ENCODE data around the gene CWC25. TPM values are rescaled to one million over a fixed set of nuclear protein-coding genes. Genes with fewer than 3 reads are reported as not detected.

CWC25 gene
- total and polyA plus RNA-seq, 2 of the 13 experiments (the other 11 are each of a cell fraction or from before 2014, with no cell fraction given), result 15.6 to 22.7 TPM

DNA sequence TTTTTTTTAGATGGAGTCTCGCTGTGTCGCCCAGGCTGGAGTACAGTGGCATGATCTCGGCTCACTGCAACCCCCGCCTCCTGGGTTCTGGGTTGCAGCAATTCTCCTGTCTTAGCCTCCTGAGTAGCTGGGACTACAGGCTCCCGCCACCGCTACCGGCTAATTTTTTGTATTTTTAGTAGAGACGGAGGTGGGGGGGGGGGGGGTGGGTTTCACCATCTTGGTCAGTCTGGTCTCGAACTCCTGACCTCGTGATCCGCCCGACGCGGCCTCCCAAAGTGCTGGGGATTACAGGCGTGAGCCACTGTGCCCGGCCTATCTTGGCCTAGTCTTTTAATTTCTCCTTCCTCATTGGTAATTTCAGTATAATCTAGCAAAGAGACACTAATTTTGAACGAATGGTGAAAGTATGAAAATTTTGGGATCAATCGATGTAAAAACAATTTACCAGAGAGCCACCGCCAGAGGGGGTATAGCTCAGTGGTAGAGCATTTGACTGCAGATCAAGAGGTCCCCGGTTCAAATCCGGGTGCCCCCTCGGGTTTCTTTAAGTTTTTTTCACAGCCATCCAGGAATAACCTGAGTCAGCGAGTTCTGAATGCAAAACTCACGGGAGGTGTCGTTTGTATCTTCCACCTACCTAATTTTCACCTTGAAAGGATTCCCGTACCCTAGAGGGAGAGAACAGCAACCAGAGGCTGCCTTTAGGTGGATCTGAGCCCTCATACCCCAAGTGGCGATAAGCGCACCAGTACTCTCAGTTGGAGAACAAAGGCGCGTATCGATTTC, 42.3 kb upstream of the CWC25 start (continued):
- TF ChIP-seq PRMT3 (CRISPR knock-in tag; IDR thresholded peaks at IDR 0.05; ENCODE audit: borderline replicate concordance, low read depth) (no peak), SPEN (CRISPR knock-in tag; IDR thresholded peaks at IDR 0.05; ENCODE audit: low read depth) (no peak; the same call in 1 of the 2 replicates), KAT2B (IDR thresholded peaks at IDR 0.05; ENCODE audit: borderline replicate concordance, low read depth, low read length) (no peak), ZNF773 (CRISPR knock-in tag; IDR thresholded peaks at IDR 0.05; ENCODE audit: borderline replicate concordance) (no peak), CBX1 (IDR thresholded peaks at IDR 0.05; ENCODE audit: low read depth) (no peak), AKAP8 (CRISPR knock-in tag; IDR thresholded peaks at IDR 0.05) (no peak), ZNF605 (CRISPR knock-in tag; IDR thresholded peaks at IDR 0.05) (no peak; the same call in 1 of the 2 replicates), PHF20 (CRISPR knock-in tag; IDR thresholded peaks at IDR 0.05) (0 out of 2 replicates have a peak, but pooled peaks have one; percentile 17), CREM (IDR thresholded peaks at IDR 0.05) (no peak), CREM (CRISPR knock-in tag; IDR thresholded peaks at IDR 0.05) (no peak), THYN1 (CRISPR knock-in tag; IDR thresholded peaks at IDR 0.05; ENCODE audit: borderline replicate concordance, low read depth) (no peak), NR1H2 (CRISPR knock-in tag; IDR thresholded peaks at IDR 0.05; ENCODE audit: borderline replicate concordance, low read depth) (no peak), FIP1L1 (IDR thresholded peaks at IDR 0.05; ENCODE audit: borderline replicate concordance, insufficient read depth, low read depth, low read length) (no peak), FOSL1 (CRISPR knock-in tag; IDR thresholded peaks at IDR 0.05; ENCODE audit: borderline replicate concordance) (no peak), SP2 (CRISPR knock-in tag; IDR thresholded peaks at IDR 0.05) (no peak), MXI1 (IDR thresholded peaks at IDR 0.05; ENCODE audit: borderline replicate concordance, low read depth, low read length) (no peak; the same call in 2 of the 3 replicates), BRD4 (CRISPR knock-in tag; IDR thresholded peaks at IDR 0.05) (no peak)
- TF ChIP-seq, protein P1, sequence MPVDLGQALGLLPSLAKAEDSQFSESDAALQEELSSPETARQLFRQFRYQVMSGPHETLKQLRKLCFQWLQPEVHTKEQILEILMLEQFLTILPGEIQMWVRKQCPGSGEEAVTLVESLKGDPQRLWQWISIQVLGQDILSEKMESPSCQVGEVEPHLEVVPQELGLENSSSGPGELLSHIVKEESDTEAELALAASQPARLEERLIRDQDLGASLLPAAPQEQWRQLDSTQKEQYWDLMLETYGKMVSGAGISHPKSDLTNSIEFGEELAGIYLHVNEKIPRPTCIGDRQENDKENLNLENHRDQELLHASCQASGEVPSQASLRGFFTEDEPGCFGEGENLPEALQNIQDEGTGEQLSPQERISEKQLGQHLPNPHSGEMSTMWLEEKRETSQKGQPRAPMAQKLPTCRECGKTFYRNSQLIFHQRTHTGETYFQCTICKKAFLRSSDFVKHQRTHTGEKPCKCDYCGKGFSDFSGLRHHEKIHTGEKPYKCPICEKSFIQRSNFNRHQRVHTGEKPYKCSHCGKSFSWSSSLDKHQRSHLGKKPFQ (CRISPR knock-in tag; IDR thresholded peaks at IDR 0.05; ENCODE audit: insufficient replicate concordance), result peak; percentile 74
- TF ChIP-seq, protein P2, sequence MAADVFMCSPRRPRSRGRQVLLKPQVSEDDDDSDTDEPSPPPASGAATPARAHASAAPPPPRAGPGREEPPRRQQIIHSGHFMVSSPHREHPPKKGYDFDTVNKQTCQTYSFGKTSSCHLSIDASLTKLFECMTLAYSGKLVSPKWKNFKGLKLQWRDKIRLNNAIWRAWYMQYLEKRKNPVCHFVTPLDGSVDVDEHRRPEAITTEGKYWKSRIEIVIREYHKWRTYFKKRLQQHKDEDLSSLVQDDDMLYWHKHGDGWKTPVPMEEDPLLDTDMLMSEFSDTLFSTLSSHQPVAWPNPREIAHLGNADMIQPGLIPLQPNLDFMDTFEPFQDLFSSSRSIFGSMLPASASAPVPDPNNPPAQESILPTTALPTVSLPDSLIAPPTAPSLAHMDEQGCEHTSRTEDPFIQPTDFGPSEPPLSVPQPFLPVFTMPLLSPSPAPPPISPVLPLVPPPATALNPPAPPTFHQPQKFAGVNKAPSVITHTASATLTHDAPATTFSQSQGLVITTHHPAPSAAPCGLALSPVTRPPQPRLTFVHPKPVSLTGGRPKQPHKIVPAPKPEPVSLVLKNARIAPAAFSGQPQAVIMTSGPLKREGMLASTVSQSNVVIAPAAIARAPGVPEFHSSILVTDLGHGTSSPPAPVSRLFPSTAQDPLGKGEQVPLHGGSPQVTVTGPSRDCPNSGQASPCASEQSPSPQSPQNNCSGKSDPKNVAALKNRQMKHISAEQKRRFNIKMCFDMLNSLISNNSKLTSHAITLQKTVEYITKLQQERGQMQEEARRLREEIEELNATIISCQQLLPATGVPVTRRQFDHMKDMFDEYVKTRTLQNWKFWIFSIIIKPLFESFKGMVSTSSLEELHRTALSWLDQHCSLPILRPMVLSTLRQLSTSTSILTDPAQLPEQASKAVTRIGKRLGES (CRISPR knock-in tag; IDR thresholded peaks at IDR 0.05; ENCODE audit: borderline replicate concordance), result 0 out of 2 replicates have a peak, but pooled peaks have one; percentile 30
- TF ChIP-seq, protein P3, sequence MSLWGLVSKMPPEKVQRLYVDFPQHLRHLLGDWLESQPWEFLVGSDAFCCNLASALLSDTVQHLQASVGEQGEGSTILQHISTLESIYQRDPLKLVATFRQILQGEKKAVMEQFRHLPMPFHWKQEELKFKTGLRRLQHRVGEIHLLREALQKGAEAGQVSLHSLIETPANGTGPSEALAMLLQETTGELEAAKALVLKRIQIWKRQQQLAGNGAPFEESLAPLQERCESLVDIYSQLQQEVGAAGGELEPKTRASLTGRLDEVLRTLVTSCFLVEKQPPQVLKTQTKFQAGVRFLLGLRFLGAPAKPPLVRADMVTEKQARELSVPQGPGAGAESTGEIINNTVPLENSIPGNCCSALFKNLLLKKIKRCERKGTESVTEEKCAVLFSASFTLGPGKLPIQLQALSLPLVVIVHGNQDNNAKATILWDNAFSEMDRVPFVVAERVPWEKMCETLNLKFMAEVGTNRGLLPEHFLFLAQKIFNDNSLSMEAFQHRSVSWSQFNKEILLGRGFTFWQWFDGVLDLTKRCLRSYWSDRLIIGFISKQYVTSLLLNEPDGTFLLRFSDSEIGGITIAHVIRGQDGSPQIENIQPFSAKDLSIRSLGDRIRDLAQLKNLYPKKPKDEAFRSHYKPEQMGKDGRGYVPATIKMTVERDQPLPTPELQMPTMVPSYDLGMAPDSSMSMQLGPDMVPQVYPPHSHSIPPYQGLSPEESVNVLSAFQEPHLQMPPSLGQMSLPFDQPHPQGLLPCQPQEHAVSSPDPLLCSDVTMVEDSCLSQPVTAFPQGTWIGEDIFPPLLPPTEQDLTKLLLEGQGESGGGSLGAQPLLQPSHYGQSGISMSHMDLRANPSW (CRISPR knock-in tag; IDR thresholded peaks at IDR 0.05; ENCODE audit: borderline replicate concordance), result no peak
- TF ChIP-seq, protein P4, sequence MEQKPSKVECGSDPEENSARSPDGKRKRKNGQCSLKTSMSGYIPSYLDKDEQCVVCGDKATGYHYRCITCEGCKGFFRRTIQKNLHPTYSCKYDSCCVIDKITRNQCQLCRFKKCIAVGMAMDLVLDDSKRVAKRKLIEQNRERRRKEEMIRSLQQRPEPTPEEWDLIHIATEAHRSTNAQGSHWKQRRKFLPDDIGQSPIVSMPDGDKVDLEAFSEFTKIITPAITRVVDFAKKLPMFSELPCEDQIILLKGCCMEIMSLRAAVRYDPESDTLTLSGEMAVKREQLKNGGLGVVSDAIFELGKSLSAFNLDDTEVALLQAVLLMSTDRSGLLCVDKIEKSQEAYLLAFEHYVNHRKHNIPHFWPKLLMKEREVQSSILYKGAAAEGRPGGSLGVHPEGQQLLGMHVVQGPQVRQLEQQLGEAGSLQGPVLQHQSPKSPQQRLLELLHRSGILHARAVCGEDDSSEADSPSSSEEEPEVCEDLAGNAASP (CRISPR knock-in tag; IDR thresholded peaks at IDR 0.05; ENCODE audit: borderline replicate concordance), result peak; percentile 40; the same call in 1 of the 2 replicates

All from HepG2 (cell line).